GM12878 (cell line): ENCODE data around the gene ADPRM. TPM values are rescaled to one million over a fixed set of nuclear protein-coding genes. Genes with fewer than 3 reads are reported as not detected.

Experiments
- ATAC-seq: fragments of 200-7000 bp; cut with Tn5 transposase; 3 replicates; pipeline ENCODE4 v1.9.1; 2020; ENCODE audit warnings: mild to moderate bottlenecking, moderate library complexity
- BruUV-seq: library from RNA; stranded (reverse); fragments of 400-500 nt; replicated peaks from 2 replicates; lab custom pipeline; 2021; lab: Mats Ljungman, UMichigan
- CTCF ChIA-PET: fragments of 300-600 bp; sonication (Branson Sonifier 250); formaldehyde crosslinking; extraction: SDS; loops from one replicate; lab custom pipeline; 2021; ENCODE audit warnings: inconsistent platforms; lab: Yijun Ruan, JAX
- POLR2A ChIA-PET: fragments of 350-600 bp; formaldehyde crosslinking; extraction: SDS; loops from one replicate; lab custom pipeline; 2021; ENCODE audit warnings: inconsistent platforms; lab: Charles Lee
- RAD21 ChIA-PET: fragments of 300-600 bp; sonication (Branson Sonifier 250); formaldehyde crosslinking; loops from one replicate; lab custom pipeline; 2023; ENCODE audit warnings: antibody characterized with exemption; ENCODE audit not compliant: unreplicated experiment; lab: Charles Lee
- SMC1A ChIA-PET: fragments of 300-600 bp; sonication (Branson Sonifier 250); formaldehyde crosslinking; loops from one replicate; lab custom pipeline; 2023; ENCODE audit not compliant: unreplicated experiment, uncharacterized antibody; lab: Charles Lee
- DNase-seq: peaks from one replicate; pipeline ENCODE4 v3.0.0-alpha.2; 2011; ENCODE audit warnings: low read depth, low spot score
- FAIRE-seq: peaks from 3 replicates; lab custom pipeline; 2011; peaks lifted over from hg19 to GRCh38; lab: Jason Lieb, UNC
- H2AFZ ChIP-seq: 2 replicates; pipeline ENCODE4 v1.6.0; 2011; ENCODE audit warnings: low read depth, low read length, control low read depth; ENCODE audit not compliant: control insufficient read depth
- H3K27ac ChIP-seq: 2 replicates; pipeline ENCODE4 v1.5.1; 2011; ENCODE audit warnings: control low read depth; ENCODE audit not compliant: control insufficient read depth, insufficient read depth
- H3K27me3 ChIP-seq, 2 experiments: replicated peaks in 1 of 2; 2 replicates each; pipeline versions ENCODE4 v1.6.0 to v1.6.1; 2011; ENCODE audit warnings: low read length in 1 of 2; ENCODE audit not compliant: control insufficient read depth in 2 of 2, insufficient read depth in 2 of 2
- H3K36me3 ChIP-seq, 2 experiments: 2 replicates each; pipeline ENCODE4 v1.5.1; 2011; ENCODE audit warnings: low read length in 1 of 2; ENCODE audit not compliant: control insufficient read depth in 2 of 2, insufficient read depth in 2 of 2
- H3K4me1 ChIP-seq: 2 replicates; pipeline ENCODE4 v1.6.1; 2011; ENCODE audit warnings: mild to moderate bottlenecking, low read length, moderate library complexity, mixed read lengths; ENCODE audit not compliant: control insufficient read depth, insufficient read depth
- H3K4me2 ChIP-seq: 2 replicates; pipeline ENCODE4 v1.6.0; 2011; ENCODE audit warnings: control low read depth; ENCODE audit not compliant: control insufficient read depth, insufficient read depth
- H3K4me3 ChIP-seq: fragments of 200-600 bp; sonication (generic); 2 replicates; pipeline ENCODE4 v1.5.1; 2016
- H3K79me2 ChIP-seq: 2 replicates; pipeline ENCODE4 v1.6.0; 2011; ENCODE audit warnings: low read length; ENCODE audit not compliant: control insufficient read depth, insufficient read depth
- H3K9ac ChIP-seq: 2 replicates; pipeline ENCODE4 v1.8.0; 2011; ENCODE audit warnings: low read length, control low read depth, mixed read lengths; ENCODE audit not compliant: control insufficient read depth, insufficient read depth
- H3K9me3 ChIP-seq: replicated peaks from 3 replicates; pipeline ENCODE4 v1.5.1; 2011; ENCODE audit warnings: mild to moderate bottlenecking, low read length; ENCODE audit not compliant: control insufficient read depth, insufficient read depth
- H4K20me1 ChIP-seq: 2 replicates; pipeline ENCODE4 v1.6.0; 2011; ENCODE audit not compliant: control insufficient read depth, insufficient read depth
- CEBPB ChIP-seq, 2 experiments: fragments of 150-350 bp in 1 of 2; IDR thresholded peaks; 2 replicates each; pipeline ENCODE4 v1.6.1; 2012 to 2014; ENCODE audit warnings: low read depth in 2 of 2, low read length in 2 of 2, borderline replicate concordance in 1 of 2, inconsistent platforms in 1 of 2
- CREM ChIP-seq: IDR thresholded peaks from 2 replicates; pipeline ENCODE4 v1.6.1; 2014; ENCODE audit warnings: antibody characterized with exemption, low read depth
- MEF2A ChIP-seq: IDR thresholded peaks from 2 replicates; pipeline ENCODE4 v1.6.1; 2011; ENCODE audit warnings: low read depth, mild to moderate bottlenecking, low read length, moderate library complexity; ENCODE audit not compliant: insufficient read depth
- MXI1 ChIP-seq: fragments of 150-350 bp; IDR thresholded peaks from 2 replicates; pipeline ENCODE4 v1.6.1; 2011; ENCODE audit warnings: low read depth, mild to moderate bottlenecking, inconsistent platforms, low read length, improper control_type of control experiment
- NBN ChIP-seq: fragments of 450-650 bp; IDR thresholded peaks from 2 replicates; pipeline ENCODE4 v1.6.1; 2016
- POLR2AphosphoS5 ChIP-seq: IDR thresholded peaks from 2 replicates; pipeline ENCODE4 v1.6.1; 2011; ENCODE audit warnings: mild to moderate bottlenecking, low read length, inconsistent platforms
- SMAD1 ChIP-seq: fragments of 450-650 bp; IDR thresholded peaks from 2 replicates; pipeline ENCODE4 v1.6.1; 2018; ENCODE audit warnings: mild to moderate bottlenecking, low read depth; ENCODE audit not compliant: partially characterized antibody
- WGBS: methylation state at CpG from one replicate; pipeline ENCODE4 v1.1.6; 2016; ENCODE audit warnings: low lambda C conversion rate; ENCODE audit not compliant: insufficient replicate concordance, insufficient coverage; ENCODE audit errors: missing lambda C conversion rate; 5-methylcytosine and 5-hydroxymethylcytosine counted together
- in situ Hi-C: fragments of 300-500 bp; cut with MboI; formaldehyde crosslinking; loops from 9 replicates; pipeline ENCODE4 v1.14.3; 2018; ENCODE audit warnings: mixed read lengths
- intact Hi-C: fragments of 100-400 bp; cut with micrococcal nuclease; formaldehyde crosslinking; loops from one replicate; pipeline ENCODE4 v1.14.2; 2022; ENCODE audit not compliant: unreplicated experiment
- polyA plus RNA-seq, 11 experiments: library from polyadenylated mRNA; depleted of rRNA in 4 of 11; unstranded in 6 of 11; stranded (reverse) in 5 of 11; fragments of >200 nt; fragmentation: Nextera tagmentation in 4 of 11; fragmentation: Illumina TruSeq in 1 of 11; extraction: Ambion mirVana in 4 of 11; extraction: Trizol in 1 of 11; gene quantifications; 1 replicate in 1 of 11; 2 replicates in 10 of 11; pipeline versions ENCODE4 v1.2.1 to v1.2.3, GENCODE V29; 2011 to 2016; ENCODE audit warnings: inconsistent platforms in 2 of 11, missing spikeins in 2 of 11, low read depth in 1 of 11
- total RNA-seq, 4 experiments: library from RNA; depleted of rRNA in 3 of 4; stranded (reverse); fragments of >200 nt in 3 of 4; fragmentation: Illumina TruSeq in 1 of 4; extraction: Trizol in 1 of 4; gene quantifications; 2 replicates each; pipeline versions ENCODE4 v1.2.1 to v1.2.3, GENCODE V29; 2013 to 2021
- TF ChIP-seq, protein P1 (sequence below): IDR thresholded peaks from 2 replicates; pipeline ENCODE4 v1.6.1; 2011; ENCODE audit warnings: low read depth, mild to moderate bottlenecking, low read length, moderate library complexity, borderline replicate concordance; ENCODE audit errors: extremely low read depth
- TF ChIP-seq, protein P2 (sequence below): fragments of 450-650 bp; IDR thresholded peaks from 2 replicates; pipeline ENCODE4 v1.6.1; 2016; ENCODE audit warnings: mild to moderate bottlenecking

ADPRM gene
- total and polyA plus RNA-seq, 10 of the 15 experiments (the other 5 are each of a cell fraction or from before 2014, with no cell fraction given), result 7.1 to 18.4 (median 8.8) TPM

DNA sequence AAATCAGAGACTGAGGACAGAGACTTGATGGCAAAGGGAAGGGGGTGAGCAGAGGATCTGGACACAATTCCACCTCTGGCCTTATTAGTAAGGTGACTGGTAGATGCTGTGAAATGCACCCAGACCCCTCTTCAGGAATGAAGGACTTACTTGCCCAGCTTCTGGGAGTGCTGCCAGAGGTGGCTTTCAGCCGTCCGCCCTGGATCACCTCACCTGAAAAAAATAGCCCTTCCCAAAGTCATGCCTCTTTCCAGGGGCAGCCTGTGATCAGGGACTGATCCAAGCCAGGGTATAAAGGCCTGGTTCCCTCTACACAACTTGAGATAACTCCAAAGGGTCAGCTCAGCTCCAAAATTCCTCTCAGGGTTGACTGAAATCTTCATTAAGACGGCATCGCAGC lies 52.8 kb downstream of the ADPRM start:
- in situ Hi-C loops (no loop called here), intact Hi-C loops (loop anchor here (5.0 kb wide), 1 partner anchor 97 kb away; no protein-coding TSS in a partner anchor)

More for the DNA sequence above, 52.8 kb downstream of the ADPRM start:
- Histone ChIP-seq H3K4me1 (no peaks in the 10 kb centered on the region), H3K27ac (no peak overlapping the region), H3K4me3 (no peak overlapping the region), H3K4me2 (no peak overlapping the region), H3K9me3 (no peaks in the 10 kb centered on the region), H3K27me3 (no peaks in the 10 kb centered on the region), H3K79me2 (no peaks in the 10 kb centered on the region), H4K20me1 (no peaks in the 10 kb centered on the region), H3K36me3 (no peaks in the 10 kb centered on the region), H3K9ac (no peak overlapping the region), H2AFZ (no peak overlapping the region)
- TF ChIP-seq CEBPB (IDR thresholded peaks at IDR 0.05; ENCODE audit: borderline replicate concordance in 1 of 2, low read depth in 2 of 2, low read length in 2 of 2) (no peak), POLR2AphosphoS5 (no peak), NBN (no peak), SMAD1 (no peak), MXI1 (no peak), MEF2A (no peak), CREM (no peak)
- TF ChIP-seq, protein P1, sequence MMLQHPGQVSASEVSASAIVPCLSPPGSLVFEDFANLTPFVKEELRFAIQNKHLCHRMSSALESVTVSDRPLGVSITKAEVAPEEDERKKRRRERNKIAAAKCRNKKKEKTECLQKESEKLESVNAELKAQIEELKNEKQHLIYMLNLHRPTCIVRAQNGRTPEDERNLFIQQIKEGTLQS, result no peak
- TF ChIP-seq, protein P2, sequence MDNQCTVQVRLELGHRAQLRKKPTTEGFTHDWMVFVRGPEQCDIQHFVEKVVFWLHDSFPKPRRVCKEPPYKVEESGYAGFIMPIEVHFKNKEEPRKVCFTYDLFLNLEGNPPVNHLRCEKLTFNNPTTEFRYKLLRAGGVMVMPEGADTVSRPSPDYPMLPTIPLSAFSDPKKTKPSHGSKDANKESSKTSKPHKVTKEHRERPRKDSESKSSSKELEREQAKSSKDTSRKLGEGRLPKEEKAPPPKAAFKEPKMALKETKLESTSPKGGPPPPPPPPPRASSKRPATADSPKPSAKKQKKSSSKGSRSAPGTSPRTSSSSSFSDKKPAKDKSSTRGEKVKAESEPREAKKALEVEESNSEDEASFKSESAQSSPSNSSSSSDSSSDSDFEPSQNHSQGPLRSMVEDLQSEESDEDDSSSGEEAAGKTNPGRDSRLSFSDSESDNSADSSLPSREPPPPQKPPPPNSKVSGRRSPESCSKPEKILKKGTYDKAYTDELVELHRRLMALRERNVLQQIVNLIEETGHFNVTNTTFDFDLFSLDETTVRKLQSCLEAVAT, result no peak
- DNase-seq, result no peak
- POLR2A ChIA-PET, result no interaction called here
- CTCF ChIA-PET, result interaction anchor here (4.2 kb wide), 1 partner anchor 13 kb away, joined by 16 read pairs; no protein-coding TSS in a partner anchor
- ATAC-seq, result no peak
- no peak for FAIRE-seq
- WGBS, result 78% methylated on average over 4 of the region's 4 CpGs
- BruUV-seq, result no TSS peak
- SMC1A ChIA-PET, result no interaction called here
- RAD21 ChIA-PET, result no interaction called here
